ENCODE data around the gene USP25.
A peak's percentile ranks its signal among the peaks of the same experiment; 100 is the strongest.

Gene USP25, protein sequence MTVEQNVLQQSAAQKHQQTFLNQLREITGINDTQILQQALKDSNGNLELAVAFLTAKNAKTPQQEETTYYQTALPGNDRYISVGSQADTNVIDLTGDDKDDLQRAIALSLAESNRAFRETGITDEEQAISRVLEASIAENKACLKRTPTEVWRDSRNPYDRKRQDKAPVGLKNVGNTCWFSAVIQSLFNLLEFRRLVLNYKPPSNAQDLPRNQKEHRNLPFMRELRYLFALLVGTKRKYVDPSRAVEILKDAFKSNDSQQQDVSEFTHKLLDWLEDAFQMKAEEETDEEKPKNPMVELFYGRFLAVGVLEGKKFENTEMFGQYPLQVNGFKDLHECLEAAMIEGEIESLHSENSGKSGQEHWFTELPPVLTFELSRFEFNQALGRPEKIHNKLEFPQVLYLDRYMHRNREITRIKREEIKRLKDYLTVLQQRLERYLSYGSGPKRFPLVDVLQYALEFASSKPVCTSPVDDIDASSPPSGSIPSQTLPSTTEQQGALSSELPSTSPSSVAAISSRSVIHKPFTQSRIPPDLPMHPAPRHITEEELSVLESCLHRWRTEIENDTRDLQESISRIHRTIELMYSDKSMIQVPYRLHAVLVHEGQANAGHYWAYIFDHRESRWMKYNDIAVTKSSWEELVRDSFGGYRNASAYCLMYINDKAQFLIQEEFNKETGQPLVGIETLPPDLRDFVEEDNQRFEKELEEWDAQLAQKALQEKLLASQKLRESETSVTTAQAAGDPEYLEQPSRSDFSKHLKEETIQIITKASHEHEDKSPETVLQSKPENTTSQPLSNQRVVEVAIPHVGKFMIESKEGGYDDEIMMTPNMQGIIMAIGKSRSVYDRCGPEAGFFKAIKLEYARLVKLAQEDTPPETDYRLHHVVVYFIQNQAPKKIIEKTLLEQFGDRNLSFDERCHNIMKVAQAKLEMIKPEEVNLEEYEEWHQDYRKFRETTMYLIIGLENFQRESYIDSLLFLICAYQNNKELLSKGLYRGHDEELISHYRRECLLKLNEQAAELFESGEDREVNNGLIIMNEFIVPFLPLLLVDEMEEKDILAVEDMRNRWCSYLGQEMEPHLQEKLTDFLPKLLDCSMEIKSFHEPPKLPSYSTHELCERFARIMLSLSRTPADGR

DNA sequence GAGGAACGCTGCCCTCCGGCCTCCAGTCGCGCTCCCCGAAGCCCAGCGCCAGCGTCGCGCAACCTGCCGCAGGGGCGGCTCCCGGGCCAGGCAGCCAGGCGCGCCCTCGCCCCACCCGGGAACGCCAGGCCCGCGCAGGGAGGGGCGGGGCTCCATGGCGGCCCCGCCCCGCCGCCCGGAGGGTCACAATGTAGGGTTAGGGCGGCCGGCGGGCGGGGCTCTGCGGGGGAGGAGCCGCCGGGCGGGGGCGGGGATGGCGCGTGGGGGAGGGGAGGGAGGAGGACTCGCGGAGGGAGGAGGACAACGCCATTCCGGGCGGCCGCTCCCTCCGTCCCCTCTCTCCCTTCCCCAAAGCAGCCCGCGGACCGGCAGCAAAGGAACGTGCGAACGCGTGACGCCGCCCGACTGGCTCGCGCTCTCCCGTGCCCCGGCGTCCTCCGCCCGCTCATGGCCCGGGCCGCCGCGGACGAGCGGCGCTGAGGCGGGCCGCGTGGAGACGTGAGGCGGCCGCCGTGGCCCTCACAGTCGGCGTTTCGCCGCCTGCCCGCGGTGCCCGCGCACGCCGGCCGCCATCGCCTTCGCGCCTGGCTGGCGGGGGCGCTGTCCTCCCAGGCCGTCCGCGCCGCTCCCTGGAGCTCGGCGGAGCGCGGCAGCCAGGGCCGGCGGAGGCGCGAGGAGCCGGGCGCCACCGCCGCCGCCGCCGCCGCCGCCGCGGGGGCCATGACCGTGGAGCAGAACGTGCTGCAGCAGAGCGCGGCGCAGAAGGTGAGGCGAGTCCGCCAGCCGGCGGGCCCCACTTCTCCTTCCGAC lies at the start of gene USP25:
USP25 (plus strand) TSS at position 309 of the 810 bp plus-strand sequence; CDS start at position 721, 412 bp downstream.
- peak; percentile 77 for DNase-seq
- in situ Hi-C loops (cut with HindIII; ENCODE audit: low pct_ligation_motif_present, low pct_unique_long_range_greater_than_20kb, low sequenced_read_pairs): no loop called here

- in situ Hi-C loops (cut with HindIII; ENCODE audit: low pct_ligation_motif_present, low pct_unique_long_range_greater_than_20kb, low sequenced_read_pairs): no loop called here
Observed at GRCh38 chr21:15682186-15682895, 47.4 kb upstream of the USP25 start.

GRCh38 chr21:15682977-15683376 lies 46.8 kb upstream of the USP25 start:
- in situ Hi-C loops (cut with HindIII; ENCODE audit: low pct_ligation_motif_present, low pct_unique_long_range_greater_than_20kb, low sequenced_read_pairs): no loop called here
- DNase-seq: no peak

More at GRCh38 chr21:15682186-15682895, 47.4 kb upstream of the USP25 start:
- no peak for DNase-seq

- in situ Hi-C loops (cut with HindIII; ENCODE audit: low pct_ligation_motif_present, low pct_unique_long_range_greater_than_20kb, low sequenced_read_pairs): no loop called here
- DNase-seq: no peak
Observed at GRCh38 chr21:15686506-15686905, 43.3 kb upstream of the USP25 start.

- in situ Hi-C loops (cut with HindIII; ENCODE audit: low pct_ligation_motif_present, low pct_unique_long_range_greater_than_20kb, low sequenced_read_pairs): no loop called here
- no peak for DNase-seq
Observed at GRCh38 chr21:15687208-15687607, 42.6 kb upstream of the USP25 start.

DNA sequence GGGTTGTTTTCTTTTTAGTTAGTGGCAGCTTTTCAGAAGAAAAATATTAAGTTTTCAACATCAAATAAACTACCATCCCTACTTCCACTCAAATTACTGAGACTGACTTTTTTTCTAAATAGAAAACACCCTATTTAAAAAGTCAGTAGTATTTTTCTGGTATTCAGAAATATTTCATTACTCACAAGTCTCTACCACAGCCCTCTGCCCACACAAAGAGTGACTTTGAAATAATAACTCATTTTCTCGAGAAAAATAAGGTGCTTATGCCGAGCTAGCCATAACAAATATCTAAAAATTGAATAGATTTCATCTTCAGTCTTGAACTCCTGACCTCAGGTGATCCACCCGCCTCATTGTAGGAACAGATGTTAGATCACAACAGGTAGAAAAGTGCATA lies 41.8 kb upstream of the USP25 start:
- DNase-seq: no peak
- in situ Hi-C loops (cut with HindIII; ENCODE audit: low pct_ligation_motif_present, low pct_unique_long_range_greater_than_20kb, low sequenced_read_pairs): no loop called here

DNA sequence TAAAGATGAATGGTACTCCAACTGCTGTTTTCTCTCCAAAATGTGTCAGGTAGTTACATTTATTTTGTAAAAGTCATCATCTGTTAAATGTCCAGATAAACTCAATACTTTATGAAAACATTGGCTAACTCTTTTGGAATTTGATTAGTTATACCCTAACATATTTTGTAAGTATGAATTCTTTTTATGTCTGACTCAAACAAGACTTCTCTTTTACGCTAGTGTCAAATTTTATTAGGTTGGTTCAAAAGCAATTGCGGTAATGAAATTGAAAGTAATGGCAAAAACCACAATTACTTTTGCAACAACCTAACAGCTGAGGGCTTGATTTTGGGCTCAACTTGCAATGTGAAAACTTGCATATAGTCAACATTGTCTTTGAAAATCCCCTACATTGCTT lies 41.0 kb upstream of the USP25 start:
- in situ Hi-C loops (cut with HindIII; ENCODE audit: low pct_ligation_motif_present, low pct_unique_long_range_greater_than_20kb, low sequenced_read_pairs): no loop called here
- DNase-seq: no peak

DNA sequence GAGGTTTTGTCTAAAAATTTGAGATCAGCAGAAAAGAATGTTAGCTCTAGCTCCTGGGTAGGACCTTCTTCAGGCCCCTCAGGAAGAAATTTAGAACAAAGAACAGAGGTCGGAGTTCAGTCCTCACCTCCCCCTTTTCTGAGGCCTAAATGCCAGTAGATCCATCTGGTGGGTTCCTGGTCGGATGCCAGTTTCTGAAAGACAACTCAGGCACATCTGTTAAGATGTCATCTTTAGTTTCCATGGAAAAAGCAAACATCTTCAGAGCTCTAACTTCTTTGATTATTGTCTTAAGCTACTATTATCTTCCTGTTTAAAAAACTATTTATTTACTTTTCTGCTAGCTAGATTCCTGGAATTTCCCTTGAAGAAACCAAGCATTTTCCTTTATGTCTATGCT lies 37.1 kb upstream of the USP25 start:
- DNase-seq: no peak
- in situ Hi-C loops (cut with HindIII; ENCODE audit: low pct_ligation_motif_present, low pct_unique_long_range_greater_than_20kb, low sequenced_read_pairs): no loop called here

DNA sequence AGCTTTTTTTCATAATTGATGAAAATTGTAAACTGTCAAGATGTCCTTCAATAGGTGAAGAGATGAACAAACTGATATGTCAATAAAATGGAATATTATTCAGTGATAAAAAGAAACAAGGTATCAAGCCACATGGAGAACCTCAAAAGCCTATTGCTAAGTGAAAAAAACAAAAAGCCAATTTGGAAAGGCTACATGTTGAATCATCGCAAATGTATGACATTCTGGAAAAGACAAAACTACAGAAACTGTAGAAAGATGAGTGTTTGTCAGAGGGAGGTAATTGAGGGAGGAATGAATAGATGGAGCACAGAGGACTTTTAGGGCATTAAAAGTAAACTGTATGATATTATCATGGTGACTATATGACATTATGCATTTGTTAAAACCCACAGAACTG lies 34.5 kb upstream of the USP25 start:
- no peak for DNase-seq
- in situ Hi-C loops (cut with HindIII; ENCODE audit: low pct_ligation_motif_present, low pct_unique_long_range_greater_than_20kb, low sequenced_read_pairs): no loop called here

GRCh38 chr21:15701830-15702229 lies 28.0 kb upstream of the USP25 start:
- in situ Hi-C loops (cut with HindIII; ENCODE audit: low pct_ligation_motif_present, low pct_unique_long_range_greater_than_20kb, low sequenced_read_pairs): no loop called here
- no peak for DNase-seq

GRCh38 chr21:15703932-15704331 lies 25.9 kb upstream of the USP25 start:
- in situ Hi-C loops (cut with HindIII; ENCODE audit: low pct_ligation_motif_present, low pct_unique_long_range_greater_than_20kb, low sequenced_read_pairs): no loop called here
- no peak for DNase-seq

DNA sequence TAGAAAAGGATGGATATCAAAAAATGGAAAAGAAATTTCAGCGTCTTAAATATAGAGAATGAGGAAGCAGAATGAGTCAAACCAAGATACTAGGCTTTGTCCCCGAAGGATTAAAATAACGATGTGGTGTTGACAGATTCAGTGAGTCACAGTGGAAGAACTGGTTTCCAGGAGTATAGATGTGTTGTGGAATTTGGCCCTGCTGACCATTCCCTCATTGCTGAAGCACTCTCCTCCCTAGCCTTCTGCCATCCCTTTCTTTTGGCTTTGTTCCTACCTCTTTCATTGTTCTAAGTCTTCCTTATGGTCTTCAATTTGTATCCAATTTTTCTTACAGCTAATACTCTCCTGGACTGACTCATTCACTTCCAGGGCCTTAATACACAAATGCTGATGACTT lies 23.1 kb upstream of the USP25 start:
- in situ Hi-C loops (cut with HindIII; ENCODE audit: low pct_ligation_motif_present, low pct_unique_long_range_greater_than_20kb, low sequenced_read_pairs): no loop called here
- DNase-seq: peak; percentile 59

- no peak for DNase-seq
- in situ Hi-C loops (cut with HindIII; ENCODE audit: low pct_ligation_motif_present, low pct_unique_long_range_greater_than_20kb, low sequenced_read_pairs): no loop called here
Observed at GRCh38 chr21:15713412-15713811, 16.4 kb upstream of the USP25 start.

- DNase-seq: no peak
- in situ Hi-C loops (cut with HindIII; ENCODE audit: low pct_ligation_motif_present, low pct_unique_long_range_greater_than_20kb, low sequenced_read_pairs): no loop called here
Observed at GRCh38 chr21:15718711-15719110, 11.1 kb upstream of the USP25 start.

DNA sequence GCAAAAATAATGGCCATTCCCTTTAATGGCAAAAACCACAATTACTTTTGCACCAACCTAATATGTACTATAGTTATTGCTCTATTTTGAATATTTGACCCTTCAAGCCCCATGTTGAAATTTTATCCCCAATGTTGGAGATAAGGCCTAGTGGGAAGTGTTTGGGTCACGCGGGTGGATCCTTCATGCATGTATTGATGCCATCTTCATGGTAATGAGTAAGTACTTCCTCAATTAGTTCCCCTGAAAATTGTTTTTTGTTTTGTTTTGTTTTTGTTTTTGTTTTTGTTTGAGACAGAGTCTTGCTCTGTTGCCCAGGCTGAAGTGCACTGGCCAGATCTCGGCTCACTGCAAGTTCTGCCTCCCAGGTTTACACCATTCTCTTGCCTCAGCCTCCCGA lies 9.8 kb upstream of the USP25 start:
- in situ Hi-C loops (cut with HindIII; ENCODE audit: low pct_ligation_motif_present, low pct_unique_long_range_greater_than_20kb, low sequenced_read_pairs): no loop called here
- DNase-seq: no peak

- in situ Hi-C loops (cut with HindIII; ENCODE audit: low pct_ligation_motif_present, low pct_unique_long_range_greater_than_20kb, low sequenced_read_pairs): no loop called here
- no peak for DNase-seq
Observed at GRCh38 chr21:15722591-15723324, 7.0 kb upstream of the USP25 start.

GRCh38 chr21:15725949-15726348 lies 3.8 kb upstream of the USP25 start:
- in situ Hi-C loops (cut with HindIII; ENCODE audit: low pct_ligation_motif_present, low pct_unique_long_range_greater_than_20kb, low sequenced_read_pairs): no loop called here
- no peak for DNase-seq

All from ACHN (cell line).